ENCODE data around the gene TGFBRAP1. TPM values are rescaled to one million over a fixed set of nuclear protein-coding genes. Genes with fewer than 3 reads are reported as not detected.

The TGFBRAP1 gene, protein sequence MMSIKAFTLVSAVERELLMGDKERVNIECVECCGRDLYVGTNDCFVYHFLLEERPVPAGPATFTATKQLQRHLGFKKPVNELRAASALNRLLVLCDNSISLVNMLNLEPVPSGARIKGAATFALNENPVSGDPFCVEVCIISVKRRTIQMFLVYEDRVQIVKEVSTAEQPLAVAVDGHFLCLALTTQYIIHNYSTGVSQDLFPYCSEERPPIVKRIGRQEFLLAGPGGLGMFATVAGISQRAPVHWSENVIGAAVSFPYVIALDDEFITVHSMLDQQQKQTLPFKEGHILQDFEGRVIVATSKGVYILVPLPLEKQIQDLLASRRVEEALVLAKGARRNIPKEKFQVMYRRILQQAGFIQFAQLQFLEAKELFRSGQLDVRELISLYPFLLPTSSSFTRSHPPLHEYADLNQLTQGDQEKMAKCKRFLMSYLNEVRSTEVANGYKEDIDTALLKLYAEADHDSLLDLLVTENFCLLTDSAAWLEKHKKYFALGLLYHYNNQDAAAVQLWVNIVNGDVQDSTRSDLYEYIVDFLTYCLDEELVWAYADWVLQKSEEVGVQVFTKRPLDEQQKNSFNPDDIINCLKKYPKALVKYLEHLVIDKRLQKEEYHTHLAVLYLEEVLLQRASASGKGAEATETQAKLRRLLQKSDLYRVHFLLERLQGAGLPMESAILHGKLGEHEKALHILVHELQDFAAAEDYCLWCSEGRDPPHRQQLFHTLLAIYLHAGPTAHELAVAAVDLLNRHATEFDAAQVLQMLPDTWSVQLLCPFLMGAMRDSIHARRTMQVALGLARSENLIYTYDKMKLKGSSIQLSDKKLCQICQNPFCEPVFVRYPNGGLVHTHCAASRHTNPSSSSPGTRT
- total RNA-seq, result 9.8 TPM
- long read RNA-seq, full-length matches to known transcripts, result 4 of 21 reads
- long read RNA-seq, partial matches to known transcripts, result 2 of 21 reads
- long read RNA-seq, other reads (novel, unspliced or antisense), result 15 of 21 reads

DNA sequence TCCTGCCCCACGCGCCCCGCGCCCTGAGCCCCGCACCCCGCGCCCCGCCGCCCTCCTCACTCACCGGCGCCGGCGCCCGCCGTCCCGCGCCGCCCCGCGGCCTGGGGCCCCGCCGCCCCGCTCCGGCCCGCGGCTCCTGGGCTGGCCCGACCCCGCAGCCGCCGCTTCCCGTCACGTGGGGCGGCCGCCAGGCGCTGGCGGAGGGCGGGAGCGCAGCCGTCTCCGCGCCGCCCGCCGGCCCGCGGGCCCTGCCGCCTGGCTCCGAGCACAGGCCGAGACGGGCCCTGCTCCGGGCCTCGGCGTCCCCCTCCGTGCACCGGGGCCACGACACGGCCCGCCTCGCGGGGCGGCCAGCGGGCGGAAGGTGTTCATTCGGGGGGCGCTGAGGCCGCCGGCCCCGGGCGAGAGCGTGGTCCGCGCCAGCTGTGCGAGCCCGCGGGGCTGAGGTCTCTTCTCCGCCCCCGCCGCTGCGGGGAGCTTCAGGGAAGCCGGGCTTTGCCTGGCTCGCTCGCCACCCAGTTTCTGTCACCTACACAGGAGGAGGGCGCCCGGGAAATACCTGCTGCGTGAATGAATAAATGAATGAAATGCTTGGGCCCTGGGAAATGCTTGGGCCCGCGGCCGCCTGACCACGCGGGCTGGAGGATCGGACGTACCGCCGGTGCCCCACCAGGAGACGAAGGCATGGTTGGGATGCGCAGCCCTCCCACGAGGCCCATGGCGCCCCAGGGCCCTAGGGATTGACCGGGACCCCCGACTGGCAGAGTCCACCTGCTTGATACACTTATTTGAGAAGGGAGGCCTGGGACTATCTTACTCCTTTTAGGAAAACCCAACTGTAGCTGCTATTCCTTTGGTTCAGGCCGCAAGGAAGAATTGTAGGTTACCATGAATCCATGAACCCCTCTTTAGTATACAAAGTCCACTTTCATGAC is at the start of gene TGFBRAP1:
TGFBRAP1 (minus strand) TSS at position 175 of the 935 bp plus-strand sequence. CDS start 21,434 bp downstream, outside the sequence.
- no peak for DNase-seq (ENCODE audit: low spot score)
- intact Hi-C loops (cut with DNase I), result no loop called here

DNA sequence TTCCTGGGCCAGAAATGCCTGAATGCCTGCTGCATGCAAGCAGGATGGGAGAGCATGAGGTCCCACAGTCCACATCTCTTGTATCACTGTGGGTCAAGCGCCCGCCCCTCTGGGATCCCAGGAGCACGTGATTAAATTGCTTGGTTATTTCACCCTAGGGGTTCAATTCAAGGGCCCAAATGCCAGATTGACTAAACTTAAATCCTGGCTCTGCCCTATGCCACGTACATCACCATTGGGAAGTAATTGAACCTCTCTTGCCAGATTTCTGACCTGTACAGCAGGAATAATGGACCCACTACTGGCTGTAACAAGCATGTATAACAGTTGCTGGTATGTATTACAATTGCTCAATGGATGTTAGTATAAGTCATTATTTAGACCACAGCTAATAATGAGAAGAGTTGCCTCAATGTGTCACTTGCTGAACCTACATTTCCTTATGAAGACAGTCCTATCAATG is 49.4 kb upstream of the TGFBRAP1 start:
- no peak for DNase-seq (ENCODE audit: low spot score)
- intact Hi-C loops (cut with DNase I), result no loop called here

DNA sequence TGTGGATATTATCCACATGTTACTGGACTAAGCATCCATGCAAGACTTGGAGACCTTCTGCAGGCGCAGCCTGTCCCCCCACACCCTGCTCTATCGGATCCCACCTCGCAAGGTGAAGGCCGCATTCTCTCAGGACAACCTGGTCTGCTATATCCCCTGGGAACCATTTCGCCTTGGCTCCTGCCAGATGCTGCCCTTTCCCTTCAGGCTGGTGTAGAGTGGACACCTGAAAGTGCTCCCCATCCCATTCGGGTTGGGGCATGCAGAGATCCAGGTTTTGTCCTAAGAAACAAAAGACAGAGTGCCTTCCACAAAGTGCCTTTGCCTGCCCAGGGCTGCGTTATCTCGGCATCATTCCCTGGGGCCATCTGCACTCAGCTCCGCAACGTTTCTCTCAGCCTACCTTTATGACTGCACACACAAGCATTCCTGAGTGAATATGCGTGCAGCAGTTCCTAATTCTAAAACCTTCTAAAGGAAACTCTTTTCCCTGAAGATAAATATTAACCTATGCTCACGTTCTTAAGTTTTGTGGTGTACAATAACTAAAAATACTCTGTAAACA is 48.8 kb upstream of the TGFBRAP1 start:
- intact Hi-C loops (cut with DNase I), result no loop called here

DNA sequence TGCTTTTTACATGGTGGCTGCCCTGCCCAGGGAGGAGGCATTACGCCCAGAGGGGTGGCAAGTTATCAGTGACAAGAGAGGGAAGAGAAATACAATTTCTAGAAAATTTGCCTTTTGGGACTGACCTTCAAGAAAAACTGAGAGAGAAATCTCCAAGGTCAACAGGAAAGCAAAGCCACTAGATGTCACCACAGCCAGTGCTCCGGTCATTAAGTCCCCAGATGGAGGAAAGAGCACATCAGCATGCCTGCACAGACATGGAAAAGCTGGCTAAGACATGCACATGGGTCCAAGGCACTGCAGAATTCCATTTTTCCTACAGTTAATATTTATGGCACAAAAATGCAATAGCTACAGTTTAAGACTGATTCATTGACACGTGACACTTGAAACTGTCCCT is 48.3 kb upstream of the TGFBRAP1 start:
- no peak for DNase-seq (ENCODE audit: low spot score)
- intact Hi-C loops (cut with DNase I), result no loop called here

More for the DNA sequence above, 48.8 kb upstream of the TGFBRAP1 start:
- DNase-seq (ENCODE audit: low spot score), result no peak

DNA sequence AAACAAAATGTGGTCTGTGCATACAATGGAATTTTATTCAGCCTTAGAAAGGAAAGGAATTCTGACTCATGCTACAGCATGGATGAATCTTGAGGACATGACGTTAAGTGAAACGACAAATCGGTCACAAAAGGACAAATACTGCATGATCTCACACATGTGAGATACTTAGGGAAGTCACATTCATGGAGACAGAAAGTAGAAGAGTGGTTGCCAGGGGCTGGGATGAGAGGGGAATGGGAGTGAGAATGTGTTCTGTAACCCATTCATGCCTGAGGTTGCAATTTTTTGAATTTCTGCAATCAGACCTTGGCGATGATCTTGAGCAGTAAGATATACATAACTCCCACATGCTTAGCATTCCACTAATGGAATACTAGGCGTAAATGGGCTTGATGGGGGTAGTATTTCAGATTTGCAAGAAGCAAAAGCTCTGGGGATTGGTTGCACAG is 47.3 kb upstream of the TGFBRAP1 start:
- DNase-seq (ENCODE audit: low spot score), result no peak
- intact Hi-C loops (cut with DNase I), result no loop called here

DNA sequence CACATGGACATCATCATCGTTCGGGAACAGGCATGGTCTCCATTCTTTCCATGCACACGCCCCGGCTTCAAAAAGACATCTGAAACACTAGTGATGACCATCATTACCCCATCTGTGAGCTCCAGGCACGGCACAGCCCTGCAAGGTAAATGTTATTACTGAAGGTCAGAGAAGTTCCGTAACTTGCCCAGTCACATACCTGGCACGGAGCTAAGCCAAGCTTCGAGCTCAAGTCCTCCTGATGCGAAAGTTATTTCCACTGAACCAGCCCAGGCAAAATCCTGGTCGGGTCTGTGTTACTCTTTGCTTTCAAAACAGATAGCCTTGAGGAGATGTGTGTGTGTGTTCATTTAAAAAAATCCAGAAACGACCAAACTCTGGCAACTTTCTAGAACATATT is 46.5 kb upstream of the TGFBRAP1 start:
- DNase-seq (ENCODE audit: low spot score), result no peak
- intact Hi-C loops (cut with DNase I), result no loop called here

DNA sequence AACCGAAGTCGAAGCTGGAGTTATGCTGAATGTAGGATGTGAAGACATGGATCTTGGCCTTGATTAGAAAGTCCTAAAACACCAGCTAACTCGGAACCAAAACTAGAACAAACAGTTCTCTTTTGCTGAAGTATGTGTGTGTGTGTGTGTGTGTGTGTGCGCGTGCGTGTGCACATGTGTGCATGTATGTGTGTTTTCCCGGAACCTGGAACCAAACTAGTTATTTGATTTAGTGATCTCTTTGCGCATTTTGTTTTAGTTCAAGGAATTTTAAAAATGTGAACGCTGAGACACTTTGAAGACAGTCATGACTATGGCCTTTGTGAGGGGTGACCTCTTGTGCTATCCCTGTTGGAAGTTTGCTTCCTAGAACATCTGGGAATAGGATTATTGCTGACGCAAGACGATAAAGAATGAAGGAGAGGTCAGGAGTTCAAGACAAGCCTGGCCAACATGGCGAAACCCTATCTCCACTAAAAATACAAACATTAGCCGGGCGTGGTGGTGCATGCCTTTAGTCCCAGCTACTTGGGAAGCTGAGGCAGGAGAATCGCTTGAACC is 45.5 kb upstream of the TGFBRAP1 start:
- DNase-seq (ENCODE audit: low spot score), result no peak
- intact Hi-C loops (cut with DNase I), result loop anchor here (2.0 kb wide), 1 partner anchor 34 kb away; no protein-coding TSS in a partner anchor

DNA sequence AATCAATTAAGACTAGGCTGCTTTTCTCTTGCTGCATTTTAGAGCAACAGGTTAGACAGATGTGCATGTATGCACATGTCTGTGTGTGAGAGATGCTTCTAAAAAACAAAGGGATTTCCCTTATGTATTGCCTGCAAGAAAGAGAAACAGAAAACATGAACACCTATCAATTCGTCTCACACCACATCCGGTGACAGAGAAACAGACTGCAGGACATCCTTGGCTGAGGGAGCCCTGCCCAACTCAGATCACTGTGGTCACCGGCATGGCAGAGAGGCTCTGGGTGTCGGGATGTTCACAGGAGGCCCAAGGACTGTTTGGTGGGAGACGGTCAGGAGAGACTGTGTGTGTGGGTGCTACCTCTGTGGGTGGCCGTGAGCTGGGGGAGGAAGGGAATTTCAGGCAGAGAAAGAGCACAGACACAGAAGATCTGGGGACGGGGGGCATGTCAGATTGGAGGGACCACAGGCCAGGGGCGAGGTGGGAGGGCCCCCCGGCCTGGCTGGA is 44.4 kb upstream of the TGFBRAP1 start:
- intact Hi-C loops (cut with DNase I), result loop anchor here (2.0 kb wide), 1 partner anchor 35 kb away; no protein-coding TSS in a partner anchor
- no peak for DNase-seq (ENCODE audit: low spot score)

DNA sequence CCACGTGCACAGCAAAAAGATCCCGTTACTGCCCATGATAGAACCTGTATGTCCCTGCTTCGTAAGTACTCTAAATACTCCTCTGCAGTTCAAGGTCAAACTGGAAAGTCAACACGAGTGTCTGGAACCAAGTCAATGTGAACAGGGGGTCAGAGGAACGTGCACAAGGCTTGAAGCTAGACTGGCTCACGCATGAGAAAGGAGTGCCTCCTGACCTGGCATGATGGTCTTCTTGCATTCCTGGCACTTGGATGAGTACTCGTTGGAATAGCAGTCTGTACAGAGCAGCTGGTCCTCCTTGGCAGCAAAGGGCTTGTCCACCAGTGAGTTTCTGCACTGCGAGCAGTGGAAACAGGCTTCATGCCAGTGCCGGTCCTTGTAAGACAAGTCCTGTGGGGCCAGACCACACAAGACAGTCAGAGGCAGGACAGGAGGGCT is 43.8 kb upstream of the TGFBRAP1 start:
- intact Hi-C loops (cut with DNase I), result no loop called here
- no peak for DNase-seq (ENCODE audit: low spot score)

DNA sequence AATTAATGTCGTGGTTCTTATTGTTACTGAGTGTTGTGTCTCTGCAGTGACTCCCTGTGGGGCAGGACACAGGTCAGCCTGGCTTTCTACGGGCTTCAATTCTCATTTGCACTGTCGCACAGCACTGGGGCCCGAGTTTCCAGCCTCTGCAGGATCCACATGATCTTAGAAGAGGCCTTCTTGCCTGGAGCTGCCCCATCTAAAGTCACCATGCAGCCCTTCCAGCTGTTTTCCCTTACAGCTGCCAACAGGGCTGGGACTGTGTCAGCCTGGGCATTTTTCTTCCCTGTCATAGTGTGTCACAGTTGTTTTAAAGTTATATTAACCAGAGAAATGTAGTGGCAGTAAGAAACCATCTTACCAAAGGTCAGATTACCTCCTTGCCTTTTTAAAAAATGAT is 42.3 kb upstream of the TGFBRAP1 start:
- intact Hi-C loops (cut with DNase I), result no loop called here
- DNase-seq (ENCODE audit: low spot score), result no peak

DNA sequence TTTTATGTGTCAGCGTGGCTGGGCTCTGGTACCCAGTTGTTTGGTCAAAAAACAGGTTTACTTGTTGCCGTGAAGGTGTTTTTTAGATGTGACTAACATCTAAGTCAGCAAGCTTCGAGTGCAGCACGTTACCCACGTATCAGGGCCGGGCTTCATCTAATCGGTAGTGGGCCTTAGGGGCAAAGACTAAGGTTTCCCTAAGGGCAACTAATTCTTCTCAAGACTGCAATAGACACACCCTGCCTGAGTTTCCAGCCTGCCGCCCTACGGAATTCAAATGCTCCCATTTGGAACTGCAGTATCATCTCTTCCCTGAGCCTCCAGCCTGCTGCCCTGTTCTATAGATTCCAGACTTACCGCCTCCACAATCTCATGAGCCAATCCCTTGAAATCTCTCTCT is 41.6 kb upstream of the TGFBRAP1 start:
- intact Hi-C loops (cut with DNase I), result no loop called here
- DNase-seq (ENCODE audit: low spot score), result no peak

DNA sequence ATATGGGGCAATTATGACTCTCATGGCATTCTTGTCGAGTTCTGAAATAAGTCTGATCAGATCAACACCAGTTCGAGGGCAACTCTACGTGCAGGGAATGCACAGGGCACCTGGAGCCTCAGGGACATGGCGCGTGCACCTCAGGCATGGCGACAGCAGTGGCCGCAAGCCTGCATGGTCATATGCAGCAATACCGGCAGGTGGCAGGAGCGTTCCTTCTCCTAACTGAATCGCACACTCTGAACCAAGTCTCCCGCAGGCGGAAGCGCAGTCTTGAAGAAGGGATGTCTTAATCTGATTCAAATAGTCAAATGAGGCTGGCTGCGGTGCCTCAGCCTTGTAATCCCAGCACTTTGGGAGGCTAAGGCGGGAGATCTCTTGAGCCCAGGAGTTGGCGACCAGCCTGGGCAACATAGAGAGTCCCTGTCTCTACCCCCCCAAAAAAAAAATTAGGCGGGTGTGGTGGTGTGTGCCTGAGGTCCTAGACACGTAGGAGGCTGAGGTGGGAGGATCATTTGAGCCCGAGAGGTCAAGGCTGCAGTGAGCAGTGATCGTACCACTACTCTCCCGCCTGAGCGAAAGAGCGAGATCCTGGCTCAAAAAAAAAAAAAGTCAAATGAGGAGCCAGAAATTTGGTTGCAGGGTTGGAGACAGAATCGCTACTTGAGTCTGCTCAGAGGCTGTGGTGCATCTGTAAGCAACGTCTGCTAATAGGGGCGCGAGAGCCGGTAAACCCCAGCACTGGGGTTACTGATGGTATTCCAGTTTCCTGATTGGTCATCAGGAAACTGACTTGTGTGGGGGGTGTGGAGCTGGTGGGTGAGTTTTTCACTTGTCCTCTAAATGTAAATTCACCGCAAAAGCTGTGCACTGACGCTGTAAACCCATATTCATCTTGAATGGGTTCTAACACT is 40.5 kb upstream of the TGFBRAP1 start:
- intact Hi-C loops (cut with DNase I), result loop anchor here (2.0 kb wide), 1 partner anchor 149 kb away; no protein-coding TSS in a partner anchor
- DNase-seq (ENCODE audit: low spot score), result peak; percentile 92

DNA sequence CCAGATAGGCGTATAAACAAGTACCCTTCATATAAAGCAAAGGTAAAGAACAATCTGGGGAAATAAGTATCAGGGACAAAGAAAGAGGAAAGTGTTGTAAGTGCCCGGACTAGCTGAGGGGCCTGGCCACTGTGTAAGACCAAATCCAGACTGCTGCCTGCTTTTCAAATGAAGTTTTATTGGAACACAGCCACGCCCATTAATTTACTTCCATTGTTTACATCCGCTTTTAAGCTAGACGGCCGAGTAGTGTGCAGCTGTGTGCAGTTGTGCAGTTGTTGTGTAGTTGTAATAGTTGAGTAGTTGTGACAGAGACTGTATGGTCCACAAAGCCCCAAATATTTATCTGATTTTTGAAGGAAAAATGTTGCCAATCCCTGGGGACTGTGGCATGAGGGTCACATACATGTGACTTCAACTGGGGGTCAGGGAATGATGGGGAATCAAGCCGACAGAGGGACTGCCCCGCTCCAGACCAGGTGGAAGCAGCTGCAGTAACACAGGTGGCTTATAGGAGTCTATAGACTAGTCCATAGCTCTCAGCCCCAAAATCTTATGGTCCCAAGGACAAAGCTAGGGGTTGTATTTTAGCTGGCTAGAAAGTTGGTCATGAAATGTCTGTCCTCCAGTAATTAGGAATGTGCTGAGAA is 39.3 kb upstream of the TGFBRAP1 start:
- DNase-seq (ENCODE audit: low spot score), result no peak
- intact Hi-C loops (cut with DNase I), result loop anchor here (2.0 kb wide), 1 partner anchor 150 kb away; no protein-coding TSS in a partner anchor

DNA sequence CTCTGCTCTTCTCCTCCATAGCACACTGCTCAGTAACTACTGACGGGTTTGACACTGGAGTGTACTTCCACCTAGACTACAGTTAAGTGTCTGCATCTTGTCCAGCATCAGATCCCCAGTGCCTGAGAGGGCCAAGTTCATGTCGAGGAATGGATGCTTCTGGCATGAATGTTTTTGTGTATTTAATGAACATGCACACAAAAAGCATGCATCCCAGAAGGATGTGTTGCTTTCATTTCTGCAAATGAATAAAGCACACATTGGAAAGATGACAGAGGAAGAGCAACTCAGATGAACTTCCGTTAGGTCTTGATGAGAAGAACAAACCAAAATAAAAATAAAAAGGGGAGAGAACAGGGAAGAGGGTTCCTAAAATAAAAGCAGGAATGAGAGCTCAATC is 35.7 kb upstream of the TGFBRAP1 start:
- DNase-seq (ENCODE audit: low spot score), result no peak
- intact Hi-C loops (cut with DNase I), result no loop called here

DNA sequence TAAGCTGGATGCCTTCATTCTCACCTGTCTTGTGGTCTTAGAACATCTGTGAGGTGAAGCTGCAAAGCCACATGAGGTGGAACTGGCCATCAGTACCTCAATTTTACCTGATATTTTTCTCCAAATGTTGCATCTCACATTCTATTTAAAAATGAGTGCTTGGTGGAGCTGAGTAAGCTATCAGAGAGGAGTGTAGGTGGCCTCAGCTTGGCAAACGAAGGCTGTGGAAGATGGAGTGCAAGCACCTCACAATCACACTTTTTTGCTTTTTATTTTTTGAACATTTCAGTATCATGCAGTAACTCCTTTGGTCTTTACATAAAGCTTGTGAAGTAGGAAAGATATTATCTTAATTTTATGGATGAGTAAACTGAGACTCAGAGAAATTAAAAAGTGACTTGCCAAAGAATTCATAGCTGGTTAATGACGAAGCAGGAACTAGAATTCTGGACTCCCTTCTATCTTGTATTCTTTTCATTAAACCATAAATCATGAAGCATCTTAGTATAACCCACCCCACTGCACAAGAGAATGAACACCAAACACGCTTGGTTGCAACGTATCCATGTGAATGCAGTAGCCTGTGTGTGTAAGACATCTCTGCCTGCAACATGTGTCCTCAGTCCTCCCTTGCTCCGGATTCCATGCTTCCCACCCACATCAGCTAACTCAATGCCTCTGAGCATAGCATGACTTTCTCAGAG is 35.1 kb upstream of the TGFBRAP1 start:
- DNase-seq (ENCODE audit: low spot score), result no peak
- intact Hi-C loops (cut with DNase I), result no loop called here

Measured in cardiac septum (tissue), 1 donor.